Anterior cingulate cortex (tissue), 58 donors: ENCODE data around the gene SPECC1.
"Not testable (repeated sequence)": the region's sequence is repeated elsewhere in the genome, so short reads cannot be mapped to it uniquely, and the experiment has no call there.

Experiments
- DNase-seq, 58 donors: peaks; one replicate each; lab custom pipeline; 2025; lab: John Stamatoyannopoulos, UW

The SPECC1 gene

GRCh38 chr17:20352567-20352966, 343.4 kb downstream of the SPECC1 start:
- DNase-seq, result not testable (repeated sequence)

GRCh38 chr17:20363846-20364245, 354.7 kb downstream of the SPECC1 start:
- DNase-seq, result not testable (repeated sequence)
